HG03521 (cell line): ENCODE data around the gene SETDB1.

Experiments used
- ATAC-seq: cut with Tn5 transposase; IDR thresholded peaks from one replicate; pipeline ENCODE4 v1.9.1; 2021; ENCODE audit warnings: mild to moderate bottlenecking, moderate library complexity; ENCODE audit not compliant: unreplicated experiment

The SETDB1 gene

GRCh38 chr1:151001602-151002001, 75.4 kb downstream of the SETDB1 start:
- no peak for ATAC-seq

DNA sequence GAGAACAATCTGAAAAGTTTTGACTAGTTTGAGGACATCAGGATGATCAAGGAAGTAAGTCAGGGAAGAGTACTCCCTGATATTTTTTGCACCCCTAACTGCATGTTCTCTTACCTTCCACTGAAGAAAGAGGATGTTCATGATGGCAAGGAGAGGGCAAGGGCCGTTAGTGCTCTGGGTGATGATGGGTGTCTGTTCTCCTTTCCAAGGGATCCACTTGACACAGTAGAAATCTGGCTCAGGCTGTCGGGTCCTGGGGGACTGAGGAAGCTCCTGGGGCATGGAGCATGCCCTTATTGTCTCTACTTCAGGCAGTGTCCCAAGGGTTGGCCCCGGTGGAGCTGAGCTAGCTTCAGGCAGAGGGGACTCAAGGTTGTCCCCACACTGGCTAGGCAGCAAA, 75.9 kb downstream of the SETDB1 start:
- ATAC-seq: no peak

- ATAC-seq: no peak
Measured at GRCh38 chr1:151002611-151003010, 76.4 kb downstream of the SETDB1 start.

DNA sequence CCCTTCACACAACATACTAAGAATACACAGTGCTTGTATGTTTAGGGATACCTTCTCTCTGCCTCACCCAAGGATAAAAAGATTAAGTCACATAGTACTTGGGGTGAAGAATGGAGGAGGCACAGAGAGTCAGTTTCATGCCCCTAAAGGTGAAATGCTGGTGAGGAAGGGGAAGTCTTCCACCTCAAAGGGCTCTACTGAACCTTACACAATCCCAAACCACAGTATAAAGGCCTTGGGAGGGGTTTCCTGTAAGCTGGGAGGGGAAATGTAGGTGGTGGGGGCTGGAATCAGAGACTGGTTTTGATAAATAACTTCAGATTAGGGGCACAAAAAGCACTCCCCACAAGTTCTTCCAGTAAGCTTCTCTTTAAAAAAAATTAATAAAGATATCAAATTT, 77.0 kb downstream of the SETDB1 start:
- no peak for ATAC-seq

- ATAC-seq: no peak
Measured at GRCh38 chr1:151005729-151006319, 79.7 kb downstream of the SETDB1 start.

GRCh38 chr1:151006327-151007052, 80.3 kb downstream of the SETDB1 start, which contains the start of gene MINDY1:
MINDY1 (minus strand) TSS chr1:151006902; CDS start chr1:151002617, 4,285 bp downstream.
- ATAC-seq: no peak

- no peak for ATAC-seq
Measured at GRCh38 chr1:151007853-151008243, 81.7 kb downstream of the SETDB1 start.

DNA sequence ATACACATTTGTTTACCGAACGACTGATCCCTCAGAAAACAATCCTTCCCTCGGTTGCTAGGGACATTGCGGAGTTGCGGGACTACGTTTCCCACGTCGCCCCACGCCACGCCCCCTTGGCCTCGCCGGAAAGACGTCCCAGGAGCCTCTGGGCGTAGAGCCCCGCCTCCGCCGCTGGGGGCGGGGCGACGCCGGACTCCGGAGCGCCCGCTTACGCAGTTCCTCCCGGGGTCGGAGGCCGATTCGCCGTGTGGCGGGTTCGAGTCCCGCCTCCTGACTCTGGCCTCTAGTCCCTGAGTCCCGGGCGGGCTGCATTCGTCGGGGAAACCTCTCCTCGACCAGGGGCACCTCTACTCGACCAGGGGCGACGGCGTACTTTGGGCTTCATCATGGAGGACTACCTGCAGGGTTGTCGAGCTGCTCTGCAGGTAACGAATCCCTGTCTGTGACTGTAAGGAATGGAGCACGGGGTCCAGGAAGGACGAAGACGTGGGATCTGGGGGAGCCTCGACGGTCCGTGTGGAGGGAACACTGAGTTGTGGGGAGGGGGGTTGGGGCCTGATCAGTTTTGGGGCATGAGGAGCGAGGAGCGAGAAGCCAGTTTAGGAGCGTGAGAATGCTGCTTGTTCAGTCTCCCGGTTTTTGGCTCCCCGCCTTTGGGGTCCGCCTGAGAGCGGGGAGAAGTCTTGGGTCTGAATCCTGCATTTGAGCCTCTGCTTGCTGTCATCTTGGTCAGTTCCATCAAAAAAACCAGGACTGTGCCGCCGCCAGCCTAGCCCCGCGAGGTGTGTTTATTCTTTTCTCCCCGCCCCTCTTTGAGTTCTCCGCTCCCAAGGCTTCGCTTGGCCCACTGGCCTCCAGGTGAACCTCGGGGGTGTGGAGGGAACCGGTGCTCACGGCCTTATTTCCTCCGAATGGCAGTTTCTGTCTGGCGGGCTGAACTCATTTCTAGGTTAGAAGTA, 82.4 kb downstream of the SETDB1 start, which contains the start of gene PRUNE1:
Gene PRUNE1 (plus strand): TSS at position 206 of the 962 bp plus-strand sequence. CDS start 184 bp downstream, at position 390.
- ATAC-seq: peak; percentile 87

DNA sequence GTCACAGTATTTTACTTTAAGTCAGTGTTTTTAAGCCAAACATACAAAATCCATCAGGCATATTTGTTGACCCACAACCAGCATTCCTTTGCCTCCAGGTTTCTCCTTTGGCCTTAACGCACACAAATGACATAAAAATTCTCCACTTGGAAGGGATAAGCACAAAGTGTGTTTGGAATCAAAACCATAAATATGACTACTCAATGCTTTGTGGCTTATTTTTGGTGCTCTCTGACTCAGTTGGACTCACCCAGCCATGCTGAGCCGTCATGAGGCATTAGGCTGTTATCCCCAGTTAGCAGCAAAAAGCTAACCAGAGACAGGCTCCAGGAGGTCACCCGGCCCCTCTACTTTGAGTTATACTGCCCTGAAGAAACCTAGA, 83.0 kb downstream of the SETDB1 start:
- ATAC-seq: no peak

GRCh38 chr1:151009674-151010345, 83.6 kb downstream of the SETDB1 start:
- no peak for ATAC-seq

DNA sequence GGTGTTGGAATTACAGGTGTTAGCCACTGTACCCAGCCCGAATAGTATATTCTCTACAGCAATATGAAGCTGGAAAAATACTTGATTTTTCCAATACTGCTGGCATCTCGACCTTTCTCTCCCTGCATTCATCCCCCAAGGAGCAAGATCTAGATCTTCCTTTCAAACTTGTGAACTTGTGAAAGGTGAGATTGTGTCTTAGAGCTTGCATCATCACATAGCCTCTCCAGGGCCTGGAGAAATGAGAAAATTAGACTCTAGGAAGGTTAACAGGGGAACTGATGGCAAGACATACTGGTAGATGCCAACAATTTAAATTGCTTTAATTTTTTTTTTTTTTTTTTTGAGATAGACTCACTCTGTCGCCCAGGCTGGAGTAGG, 84.2 kb downstream of the SETDB1 start:
- ATAC-seq: no peak

GRCh38 chr1:151011154-151011850, 85.1 kb downstream of the SETDB1 start:
- ATAC-seq: no peak

GRCh38 chr1:151012684-151013471, 86.7 kb downstream of the SETDB1 start:
- no peak for ATAC-seq

DNA sequence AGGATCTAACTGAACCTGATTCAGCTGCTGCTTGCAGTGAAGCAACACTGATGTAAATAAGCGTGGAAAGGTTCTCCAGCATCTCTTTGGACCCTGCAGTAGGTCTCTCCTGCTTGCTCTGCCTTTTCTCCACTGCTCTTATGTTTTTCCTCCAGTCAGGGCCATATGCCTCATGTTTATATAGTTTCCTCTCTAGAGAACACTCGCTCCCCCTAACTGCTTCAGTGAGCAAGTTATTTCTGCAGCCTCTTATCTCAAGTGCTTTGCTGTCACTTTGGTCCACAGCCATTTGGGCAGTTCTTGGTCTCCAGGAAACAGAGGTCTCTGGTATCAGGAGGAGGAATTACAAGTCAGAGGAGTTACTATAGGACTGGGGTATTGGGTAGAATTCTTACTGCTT, 87.4 kb downstream of the SETDB1 start:
- no peak for ATAC-seq
